GM23338 (cell line): ENCODE data around the gene PPDPF. TPM values are rescaled to one million over a fixed set of nuclear protein-coding genes. Genes with fewer than 3 reads are reported as not detected.

Experiments used
- ATAC-seq: fragments of 200-7000 bp; cut with Tn5 transposase; 3 replicates; pipeline ENCODE4 v1.9.1; 2020
- DNase-seq: peaks from one replicate; pipeline ENCODE4 v3.0.0-alpha.2; 2015; ENCODE audit warnings: low spot score
- H2AFZ ChIP-seq: fragments of 200-600 bp; sonication (generic); 2 replicates; pipeline ENCODE4 v1.8.0; 2016; ENCODE audit warnings: antibody characterized with exemption, mild to moderate bottlenecking, moderate library complexity
- H3F3A ChIP-seq: fragments of 200-600 bp; sonication (generic); replicated peaks from 2 replicates; pipeline ENCODE4 v1.8.0; 2017; ENCODE audit warnings: antibody characterized with exemption, mixed run types, low read depth
- H3K27ac ChIP-seq: fragments of 200-600 bp; sonication (generic); 2 replicates; pipeline ENCODE4 v1.6.1; 2016; ENCODE audit warnings: low read depth
- H3K27me3 ChIP-seq: fragments of 200-600 bp; sonication (generic); 2 replicates; pipeline ENCODE4 v1.8.0; 2016; ENCODE audit warnings: mild to moderate bottlenecking, mixed run types, moderate library complexity; ENCODE audit not compliant: insufficient read depth
- H3K36me3 ChIP-seq: fragments of 200-600 bp; sonication (generic); 2 replicates; pipeline ENCODE4 v1.8.0; 2016; ENCODE audit warnings: mild to moderate bottlenecking; ENCODE audit not compliant: insufficient read depth
- H3K4me1 ChIP-seq: fragments of 200-600 bp; sonication (generic); 2 replicates; pipeline ENCODE4 v1.8.0; 2016; ENCODE audit warnings: mild to moderate bottlenecking, moderate library complexity; ENCODE audit not compliant: insufficient read depth
- H3K4me2 ChIP-seq: fragments of 200-600 bp; sonication (generic); 2 replicates; pipeline ENCODE4 v1.7.1; 2017; ENCODE audit warnings: mixed run types
- H3K4me3 ChIP-seq: fragments of 200-600 bp; sonication (generic); 2 replicates; pipeline ENCODE4 v1.6.1; 2016; ENCODE audit warnings: mixed run types
- H3K79me2 ChIP-seq: fragments of 200-600 bp; sonication (generic); replicated peaks from 2 replicates; pipeline ENCODE4 v1.8.0; 2017; ENCODE audit warnings: mild to moderate bottlenecking; ENCODE audit not compliant: insufficient read depth
- H3K9me2 ChIP-seq: fragments of 200-600 bp; sonication (generic); 2 replicates; pipeline ENCODE4 v1.8.0; 2017; ENCODE audit not compliant: insufficient read depth
- H4K20me1 ChIP-seq: fragments of 200-600 bp; sonication (generic); replicated peaks from 2 replicates; pipeline ENCODE4 v1.8.0; 2017; ENCODE audit warnings: mild to moderate bottlenecking; ENCODE audit not compliant: insufficient read depth
- H3K27ac Mint-ChIP-seq: 2 replicates; pipeline ENCODE4 v1.8.0; 2020; ENCODE audit warnings: inconsistent platforms, mild to moderate bottlenecking, moderate library complexity, mixed read lengths
- H3K27me3 Mint-ChIP-seq: 3 replicates; pipeline ENCODE4 v1.8.0; 2022; ENCODE audit warnings: low read depth, mild to moderate bottlenecking, moderate library complexity, mixed read lengths, inconsistent platforms; ENCODE audit not compliant: insufficient read depth, poor library complexity
- H3K36me3 Mint-ChIP-seq: 3 replicates; pipeline ENCODE4 v1.8.0; 2021; ENCODE audit warnings: low read depth, mild to moderate bottlenecking, inconsistent platforms, moderate library complexity, mixed read lengths
- H3K4me1 Mint-ChIP-seq: 3 replicates; pipeline ENCODE4 v1.8.0; 2020; ENCODE audit warnings: mild to moderate bottlenecking, inconsistent platforms, mixed read lengths
- H3K4me3 Mint-ChIP-seq: 3 replicates; pipeline ENCODE4 v1.8.0; 2021; ENCODE audit warnings: moderate library complexity, mild to moderate bottlenecking, inconsistent platforms, mixed read lengths
- H3K9me3 Mint-ChIP-seq: 3 replicates; pipeline ENCODE4 v1.8.0; 2020; ENCODE audit warnings: moderate library complexity, mild to moderate bottlenecking, inconsistent platforms, mixed read lengths
- CREB1 ChIP-seq: fragments of 250-450 bp; sonication (Bioruptor Pico); IDR thresholded peaks from 2 replicates; pipeline ENCODE4 v1.5.0; 2020; ENCODE audit warnings: low read depth, mild to moderate bottlenecking, moderate library complexity
- CTCF ChIP-seq, 2 experiments: fragments of 200-600 bp in 1 of 2; sonication (generic) in 1 of 2; conservative IDR thresholded peaks; 2 replicates each; pipeline versions ENCODE4 v1.5.1 to v1.6.1; 2016 to 2017; ENCODE audit warnings: antibody characterized with exemption in 2 of 2, low read depth in 2 of 2, mild to moderate bottlenecking in 2 of 2, moderate library complexity in 1 of 2
- EZH2 ChIP-seq: fragments of 200-600 bp; sonication (generic); IDR thresholded peaks from one replicate; pipeline ENCODE4 v1.8.0; 2017; ENCODE audit warnings: antibody characterized with exemption, mild to moderate bottlenecking, low read depth; ENCODE audit not compliant: unreplicated experiment
- JUNB ChIP-seq: IDR thresholded peaks from one replicate; pipeline ENCODE4 v1.6.1; 2016; ENCODE audit warnings: antibody characterized with exemption; ENCODE audit not compliant: unreplicated experiment
- polyA plus RNA-seq: library from polyadenylated mRNA; unstranded; fragments of >200 nt; fragmentation: Nextera tagmentation; extraction: Ambion mirVana; gene quantifications from 2 replicates; pipeline ENCODE4 v1.2.1, GENCODE V29; 2016
- total RNA-seq: library from RNA; depleted of rRNA; stranded (reverse); fragments of >200 nt; shearing (Covaris generic); gene quantifications from 2 replicates; pipeline ENCODE4 v1.2.3, GENCODE V29; 2014
- TF ChIP-seq, protein P1 (sequence below): fragments of 250-450 bp; sonication (Bioruptor Pico); IDR thresholded peaks from 2 replicates; pipeline ENCODE4 v1.5.0; 2020; ENCODE audit warnings: mild to moderate bottlenecking, moderate library complexity

PPDPF gene
- total and polyA plus RNA-seq, 2 experiments from 2014 or later: 83.9 to 141 TPM

- Histone ChIP-seq H2AFZ (peak overlapping the region; percentile 96), H3K27ac (no peak overlapping the region), H3K4me1 (no peaks in the 10 kb centered on the region), H3K27me3 (no peaks in the 10 kb centered on the region), H3K9me2 (no peaks in the 10 kb centered on the region), H3K4me2 (peak overlapping the region; percentile 84), H4K20me1 (no peaks in the 10 kb centered on the region), H3F3A (no peaks in the 10 kb centered on the region), H3K79me2 (no peaks in the 10 kb centered on the region), H3K36me3 (no peaks in the 10 kb centered on the region), H3K4me3 (peak overlapping the region; percentile 51; the same call in 1 of the 2 replicates)
- ATAC-seq (peak; percentile 79), DNase-seq (peak; percentile 92)
- Mint-ChIP-seq H3K27ac (no peak overlapping the region), H3K9me3 (no peaks in the 10 kb centered on the region), H3K4me1 (peaks cover 5% of the 10 kb centered on the region; the same call in 2 of the 3 replicates), H3K36me3 (no peaks in the 10 kb centered on the region), H3K4me3 (peak overlapping the region; percentile 60), H3K27me3 (peaks cover 9% of the 10 kb centered on the region)
- TF ChIP-seq CTCF (conservative IDR thresholded peaks at IDR 0.05; ENCODE audit: low read depth in 2 of 2): peak; percentile 67 to 97
- TF ChIP-seq, protein P1, sequence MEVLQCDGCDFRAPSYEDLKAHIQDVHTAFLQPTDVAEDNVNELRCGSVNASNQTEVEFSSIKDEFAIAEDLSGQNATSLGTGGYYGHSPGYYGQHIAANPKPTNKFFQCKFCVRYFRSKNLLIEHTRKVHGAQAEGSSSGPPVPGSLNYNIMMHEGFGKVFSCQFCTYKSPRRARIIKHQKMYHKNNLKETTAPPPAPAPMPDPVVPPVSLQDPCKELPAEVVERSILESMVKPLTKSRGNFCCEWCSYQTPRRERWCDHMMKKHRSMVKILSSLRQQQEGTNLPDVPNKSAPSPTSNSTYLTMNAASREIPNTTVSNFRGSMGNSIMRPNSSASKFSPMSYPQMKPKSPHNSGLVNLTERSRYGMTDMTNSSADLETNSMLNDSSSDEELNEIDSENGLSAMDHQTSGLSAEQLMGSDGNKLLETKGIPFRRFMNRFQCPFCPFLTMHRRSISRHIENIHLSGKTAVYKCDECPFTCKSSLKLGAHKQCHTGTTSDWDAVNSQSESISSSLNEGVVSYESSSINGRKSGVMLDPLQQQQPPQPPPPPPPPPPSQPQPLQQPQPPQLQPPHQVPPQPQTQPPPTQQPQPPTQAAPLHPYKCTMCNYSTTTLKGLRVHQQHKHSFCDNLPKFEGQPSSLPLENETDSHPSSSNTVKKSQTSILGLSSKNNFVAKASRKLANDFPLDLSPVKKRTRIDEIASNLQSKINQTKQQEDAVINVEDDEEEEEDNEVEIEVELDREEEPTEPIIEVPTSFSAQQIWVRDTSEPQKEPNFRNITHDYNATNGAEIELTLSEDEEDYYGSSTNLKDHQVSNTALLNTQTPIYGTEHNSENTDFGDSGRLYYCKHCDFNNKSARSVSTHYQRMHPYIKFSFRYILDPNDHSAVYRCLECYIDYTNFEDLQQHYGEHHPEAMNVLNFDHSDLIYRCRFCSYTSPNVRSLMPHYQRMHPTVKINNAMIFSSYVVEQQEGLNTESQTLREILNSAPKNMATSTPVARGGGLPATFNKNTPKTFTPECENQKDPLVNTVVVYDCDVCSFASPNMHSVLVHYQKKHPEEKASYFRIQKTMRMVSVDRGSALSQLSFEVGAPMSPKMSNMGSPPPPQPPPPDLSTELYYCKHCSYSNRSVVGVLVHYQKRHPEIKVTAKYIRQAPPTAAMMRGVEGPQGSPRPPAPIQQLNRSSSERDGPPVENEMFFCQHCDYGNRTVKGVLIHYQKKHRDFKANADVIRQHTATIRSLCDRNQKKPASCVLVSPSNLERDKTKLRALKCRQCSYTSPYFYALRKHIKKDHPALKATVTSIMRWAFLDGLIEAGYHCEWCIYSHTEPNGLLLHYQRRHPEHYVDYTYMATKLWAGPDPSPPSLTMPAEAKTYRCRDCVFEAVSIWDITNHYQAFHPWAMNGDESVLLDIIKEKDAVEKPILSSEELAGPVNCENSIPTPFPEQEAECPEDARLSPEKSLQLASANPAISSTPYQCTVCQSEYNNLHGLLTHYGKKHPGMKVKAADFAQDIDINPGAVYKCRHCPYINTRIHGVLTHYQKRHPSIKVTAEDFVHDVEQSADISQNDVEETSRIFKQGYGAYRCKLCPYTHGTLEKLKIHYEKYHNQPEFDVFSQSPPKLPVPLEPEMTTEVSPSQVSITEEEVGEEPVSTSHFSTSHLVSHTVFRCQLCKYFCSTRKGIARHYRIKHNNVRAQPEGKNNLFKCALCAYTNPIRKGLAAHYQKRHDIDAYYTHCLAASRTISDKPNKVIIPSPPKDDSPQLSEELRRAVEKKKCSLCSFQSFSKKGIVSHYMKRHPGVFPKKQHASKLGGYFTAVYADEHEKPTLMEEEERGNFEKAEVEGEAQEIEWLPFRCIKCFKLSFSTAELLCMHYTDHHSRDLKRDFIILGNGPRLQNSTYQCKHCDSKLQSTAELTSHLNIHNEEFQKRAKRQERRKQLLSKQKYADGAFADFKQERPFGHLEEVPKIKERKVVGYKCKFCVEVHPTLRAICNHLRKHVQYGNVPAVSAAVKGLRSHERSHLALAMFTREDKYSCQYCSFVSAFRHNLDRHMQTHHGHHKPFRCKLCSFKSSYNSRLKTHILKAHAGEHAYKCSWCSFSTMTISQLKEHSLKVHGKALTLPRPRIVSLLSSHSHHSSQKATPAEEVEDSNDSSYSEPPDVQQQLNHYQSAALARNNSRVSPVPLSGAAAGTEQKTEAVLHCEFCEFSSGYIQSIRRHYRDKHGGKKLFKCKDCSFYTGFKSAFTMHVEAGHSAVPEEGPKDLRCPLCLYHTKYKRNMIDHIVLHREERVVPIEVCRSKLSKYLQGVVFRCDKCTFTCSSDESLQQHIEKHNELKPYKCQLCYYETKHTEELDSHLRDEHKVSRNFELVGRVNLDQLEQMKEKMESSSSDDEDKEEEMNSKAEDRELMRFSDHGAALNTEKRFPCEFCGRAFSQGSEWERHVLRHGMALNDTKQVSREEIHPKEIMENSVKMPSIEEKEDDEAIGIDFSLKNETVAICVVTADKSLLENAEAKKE (CRISPR knock-in tag): no peak
- peak; percentile 36; the same call in 1 of the 2 replicates for TF ChIP-seq CREB1 (CRISPR knock-in tag)
- TF ChIP-seq EZH2: no peak
- no peak for TF ChIP-seq JUNB
Observed at GRCh38 chr20:63537525-63538203, 17.1 kb downstream of the PPDPF start.
